K562 (cell line): ENCODE results near the gene MAGEB18. TPM values are rescaled to one million over a fixed set of nuclear protein-coding genes. Genes with fewer than 3 reads are reported as not detected.
A peak's percentile ranks its signal among the peaks of the same experiment; 100 is the strongest.

Source experiments
- ATAC-seq: fragments of 200-7000 bp; cut with Tn5 transposase; 3 replicates; pipeline ENCODE4 v1.9.1; 2020; ENCODE audit warnings: moderate library complexity
- BruUV-seq: library from RNA; stranded (reverse); fragments of 400-500 nt; replicated peaks from 2 replicates; lab custom pipeline; 2021; lab: Mats Ljungman, UMichigan
- CTCF ChIA-PET: fragments of 300-600 bp; formaldehyde crosslinking; extraction: SDS; loops from one replicate; lab custom pipeline; 2021; ENCODE audit warnings: low intra/inter-chr PET ratio; lab: Yijun Ruan, JAX
- POLR2A ChIA-PET: fragments of 300-600, 350-650 bp; sonication (Branson Sonifier 250); formaldehyde crosslinking; extraction: SDS; loops from one replicate; lab custom pipeline; 2021; ENCODE audit warnings: antibody characterized with exemption, inconsistent platforms; lab: Yijun Ruan, JAX
- DNase-seq, 4 experiments: peaks; one replicate each; pipeline versions ENCODE4 v3.0.0 to v3.0.0-alpha.2; 2011 to 2018; ENCODE audit warnings: low spot score in 3 of 4, mixed read lengths in 3 of 4; ENCODE audit errors: extremely low read depth in 1 of 4
- FAIRE-seq: peaks from 2 replicates; lab custom pipeline; 2011; peaks lifted over from hg19 to GRCh38; lab: Jason Lieb, UNC
- H2AFZ ChIP-seq: 2 replicates; pipeline ENCODE4 v1.6.0; 2011; ENCODE audit warnings: low read depth, low read length, control low read depth, inconsistent platforms
- H3K27ac ChIP-seq: fragments of 200-600 bp; 3 replicates; pipeline ENCODE4 v1.8.0; 2011; ENCODE audit warnings: low read depth, mild to moderate bottlenecking, control low read depth, inconsistent platforms, low read length, moderate library complexity, mixed read lengths; ENCODE audit errors: extremely low read depth
- H3K27me3 ChIP-seq, 2 experiments: fragments of 300-600 bp in 1 of 2; 2 replicates in 1 of 2; 3 replicates in 1 of 2; pipeline versions ENCODE4 v1.6.0 to v1.8.0; 2011; ENCODE audit warnings: inconsistent platforms in 2 of 2, low read length in 2 of 2, mild to moderate bottlenecking in 1 of 2, mixed read lengths in 1 of 2, moderate library complexity in 1 of 2; ENCODE audit not compliant: control insufficient read depth in 2 of 2, insufficient read depth in 2 of 2
- H3K36me3 ChIP-seq: fragments of 300-600 bp; 3 replicates; pipeline ENCODE4 v1.8.0; 2011; ENCODE audit warnings: mild to moderate bottlenecking, low read length, inconsistent platforms; ENCODE audit not compliant: control insufficient read depth, insufficient read depth
- H3K4me1 ChIP-seq, 2 experiments: fragments of 200-600 bp in 1 of 2; replicated peaks in 1 of 2; 2 replicates in 1 of 2; 3 replicates in 1 of 2; pipeline versions ENCODE4 v1.5.1 to v1.8.0; 2011; ENCODE audit warnings: inconsistent platforms in 2 of 2, low read length in 2 of 2, mild to moderate bottlenecking in 1 of 2, mixed read lengths in 1 of 2, moderate library complexity in 1 of 2; ENCODE audit not compliant: control insufficient read depth in 2 of 2, insufficient read depth in 2 of 2
- H3K4me2 ChIP-seq: 2 replicates; pipeline ENCODE4 v1.6.1; 2011; ENCODE audit warnings: low read length, control low read depth, inconsistent platforms, mixed read lengths; ENCODE audit not compliant: insufficient read depth
- H3K4me3 ChIP-seq: fragments of 200-600 bp; sonication (generic), shearing (Covaris generic); 2 replicates; pipeline ENCODE4 v1.5.1; 2016; ENCODE audit warnings: control low read depth, inconsistent platforms
- H3K79me2 ChIP-seq: fragments of 200-600 bp; 3 replicates; pipeline ENCODE4 v1.8.0; 2011; ENCODE audit warnings: low read length, inconsistent platforms; ENCODE audit not compliant: control insufficient read depth, insufficient read depth
- H3K9ac ChIP-seq, 2 experiments: 2 replicates each; pipeline versions ENCODE4 v1.6.0 to v1.6.1; 2011; ENCODE audit warnings: low read depth in 2 of 2, low read length in 2 of 2, control low read depth in 1 of 2, inconsistent platforms in 1 of 2, mild to moderate bottlenecking in 1 of 2, mixed read lengths in 1 of 2; ENCODE audit not compliant: insufficient read depth in 1 of 2
- H3K9me1 ChIP-seq: one replicate; pipeline ENCODE4 v1.6.0; 2011; ENCODE audit warnings: inconsistent platforms, mild to moderate bottlenecking, low read length, moderate library complexity; ENCODE audit not compliant: control insufficient read depth, insufficient read depth
- H3K9me3 ChIP-seq: replicated peaks from 2 replicates; pipeline ENCODE4 v1.5.1; 2011; ENCODE audit warnings: low read depth, low read length, inconsistent platforms; ENCODE audit not compliant: control insufficient read depth, insufficient read depth
- H4K20me1 ChIP-seq: replicated peaks from 2 replicates; pipeline ENCODE4 v1.6.1; 2011; ENCODE audit warnings: low read length, inconsistent platforms, mixed read lengths; ENCODE audit not compliant: control insufficient read depth, insufficient read depth
- C11orf30 ChIP-seq: fragments of 450-650 bp; IDR thresholded peaks from 2 replicates; pipeline ENCODE4 v1.6.1; 2016; ENCODE audit warnings: low read depth, mild to moderate bottlenecking
- MAFK ChIP-seq: IDR thresholded peaks from 2 replicates; pipeline ENCODE4 v1.6.1; 2011; ENCODE audit warnings: low read length, improper control_type of control experiment
- PRDM10 ChIP-seq: fragments of 450-650 bp; IDR thresholded peaks from 2 replicates; pipeline ENCODE4 v1.6.1; 2018; ENCODE audit not compliant: partially characterized antibody
- WGBS: fragments of 100-300 bp; shearing (Covaris generic); methylation state at CpG from one replicate; pipeline ENCODE4 v1.1.6; 2016; ENCODE audit warnings: low coverage, mixed read lengths; ENCODE audit not compliant: insufficient coverage; ENCODE audit errors: missing lambda C conversion rate; 5-methylcytosine and 5-hydroxymethylcytosine counted together
- in situ Hi-C: fragments of 300-500 bp; cut with MboI; formaldehyde crosslinking; loops from 4 replicates; pipeline ENCODE4 v1.15.0; 2018; ENCODE audit warnings: inconsistent platforms, mixed read lengths
- intact Hi-C: fragments of 100-400 bp; cut with micrococcal nuclease; formaldehyde crosslinking; loops from 2 replicates; pipeline ENCODE4 v1.14.2; 2022
- polyA plus RNA-seq, 8 experiments: library from polyadenylated mRNA; depleted of rRNA in 4 of 8; stranded (reverse) in 5 of 8; unstranded in 3 of 8; fragments of >200 nt; fragmentation: Nextera tagmentation in 2 of 8; fragmentation: Illumina TruSeq in 1 of 8; extraction: Ambion mirVana in 2 of 8; extraction: Trizol in 1 of 8; gene quantifications; 2 replicates each; pipeline versions ENCODE4 v1.2.1 to v1.2.3, GENCODE V29; 2011 to 2014; ENCODE audit warnings: inconsistent platforms in 1 of 8, missing spikeins in 1 of 8
- total RNA-seq, 7 experiments: library from RNA; depleted of rRNA in 6 of 7; stranded (reverse); fragments of >200 nt in 6 of 7; fragmentation: Illumina TruSeq in 2 of 7; extraction: Trizol in 2 of 7; gene quantifications; 2 replicates each; pipeline versions ENCODE4 v1.2.1 to v1.2.3, GENCODE V29; 2011 to 2021; ENCODE audit warnings: low replicate concordance in 1 of 7

The MAGEB18 gene
- total and polyA plus RNA-seq, 9 of the 15 experiments (the other 6 are each of a cell fraction or from before 2014, with no cell fraction given) = not detected

- no peak overlapping the region for H3K27ac ChIP-seq
- no peaks in the 10 kb centered on the region for H3K4me1 ChIP-seq
- H3K79me2 ChIP-seq = no peaks in the 10 kb centered on the region
- ChIA-PET POLR2A (interaction anchor here (0.5 kb wide), 1 partner anchor 15 kb away, joined by 3 read pairs; no protein-coding TSS in a partner anchor), CTCF (no interaction called here)
- no peak overlapping the region for H3K4me3 ChIP-seq
- H3K27me3 ChIP-seq = no peaks in the 10 kb centered on the region
- H2AFZ ChIP-seq = no peak overlapping the region
- H3K4me2 ChIP-seq = no peak overlapping the region
- FAIRE-seq = no peak
- intact Hi-C loops = no loop called here
- no peaks in the 10 kb centered on the region for H4K20me1 ChIP-seq
- no peak for ATAC-seq
- WGBS = 0% methylated on average over 1 of the region's 1 CpG
- TF ChIP-seq MAFK (0 out of 2 replicates have a peak, but pooled peaks have one; percentile 3), PRDM10 (no peak), C11orf30 (peak; percentile 11; the same call in 1 of the 2 replicates)
- TF ChIP-seq, all 486 proteins: peak for 2
- in situ Hi-C loops = no loop called here
- Histone ChIP-seq H3K9me3 (no peaks in the 10 kb centered on the region), H3K9me1 (no peaks in the 10 kb centered on the region), H3K36me3 (no peaks in the 10 kb centered on the region), H3K9ac (no peak overlapping the region)
- no peak for DNase-seq
- BruUV-seq = no TSS peak
Observed at GRCh38 chrX:26109142-26109541, 29.0 kb upstream of the MAGEB18 start.
